ENCODE data around the gene BCAS3. TPM values are rescaled to one million over a fixed set of nuclear protein-coding genes. Genes with fewer than 3 reads are reported as not detected.
"Not testable (repeated sequence)": the region's sequence is repeated elsewhere in the genome, so short reads cannot be mapped to it uniquely, and the experiment has no call there.

The BCAS3 gene
- total RNA-seq, result 19.0 and 21.6 TPM in 2 replicates

- intact Hi-C loops (cut with micrococcal nuclease), result loop anchor here (1.0 to 10.0 kb wide), 12 partner anchors 39 to 1975 kb away; partner anchors contain the start of genes APPBP2, BRIP1, CLTC and GDPD1
Observed at GRCh38 chr17:60677308-60678117, at the start of gene BCAS3. Gene BCAS3, plus strand, starts transcription at chr17:60677851.

- intact Hi-C loops (cut with micrococcal nuclease), result no loop called here
Observed at GRCh38 chr17:60628252-60628889, 49.3 kb upstream of the BCAS3 start.

- intact Hi-C loops (cut with micrococcal nuclease), result no loop called here
Observed at GRCh38 chr17:60629120-60629519, 48.5 kb upstream of the BCAS3 start.

DNA sequence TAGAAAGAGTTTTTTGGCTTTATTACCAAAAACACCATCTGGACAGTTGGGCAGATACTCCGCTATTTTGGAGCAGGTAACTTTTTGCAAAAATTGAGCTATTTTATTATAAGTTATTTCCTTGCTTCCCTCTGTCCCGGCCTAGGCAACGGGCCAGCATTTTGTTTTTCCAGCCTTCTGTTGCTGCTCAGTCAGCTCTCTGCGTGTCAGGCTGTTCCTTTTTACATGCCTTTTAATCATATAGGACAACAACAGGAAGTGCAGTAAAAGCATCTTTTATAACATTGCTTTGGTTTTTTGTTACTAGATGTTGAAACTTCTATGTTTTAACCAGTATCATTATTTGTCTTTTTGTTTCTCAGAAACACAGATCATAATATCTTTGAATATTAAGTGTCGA, 47.3 kb upstream of the BCAS3 start:
- intact Hi-C loops (cut with micrococcal nuclease), result loop anchor here (10.0 kb wide), 2 partner anchors 396 to 486 kb away; partner anchors contain the start of gene CA4

DNA sequence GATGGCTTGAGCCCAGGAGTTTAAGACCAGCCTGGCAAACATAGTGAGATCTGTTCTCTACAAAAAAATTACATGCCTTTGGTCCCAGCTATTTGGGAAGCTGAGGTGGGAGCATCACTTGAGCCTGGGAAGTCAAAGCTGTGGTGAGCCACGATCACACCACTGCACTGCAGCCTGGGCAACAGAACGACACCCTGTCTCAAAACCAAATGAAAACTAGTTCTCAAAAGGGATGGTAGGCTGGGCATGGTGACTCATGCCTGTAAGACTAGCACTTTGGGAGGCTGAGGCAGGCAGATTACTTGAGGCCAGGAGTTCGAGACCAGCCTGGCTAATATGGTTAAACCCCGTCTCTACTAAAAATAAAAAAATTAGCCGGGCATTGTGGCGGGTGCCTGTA, 46.5 kb upstream of the BCAS3 start:
- intact Hi-C loops (cut with micrococcal nuclease), result loop anchor here (10.0 kb wide), 2 partner anchors 396 to 486 kb away; partner anchors contain the start of gene CA4

DNA sequence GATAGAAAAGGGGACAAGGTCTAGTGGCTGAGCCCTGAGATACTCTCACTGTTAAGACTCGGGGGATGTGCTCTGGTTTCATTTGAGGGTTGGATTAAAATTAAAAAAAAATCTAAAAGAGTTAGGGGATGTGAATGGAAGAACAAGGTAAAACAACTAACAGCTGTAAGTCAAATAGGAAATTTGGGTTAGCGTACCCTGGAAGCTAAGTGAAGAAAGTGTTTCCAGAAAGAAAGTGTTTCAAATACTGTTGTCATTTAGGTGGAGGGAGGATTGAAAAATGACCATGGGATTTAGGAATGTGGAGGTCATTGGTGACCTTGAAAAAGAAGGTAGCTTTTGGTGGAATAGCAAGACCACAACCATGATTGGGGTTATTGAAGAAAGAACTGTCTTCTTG, 40.0 kb upstream of the BCAS3 start:
- intact Hi-C loops (cut with micrococcal nuclease), result loop anchor here (1.0 to 10.0 kb wide), 9 partner anchors 36 to 493 kb away; partner anchors contain the start of genes APPBP2, BCAS3 and CA4

DNA sequence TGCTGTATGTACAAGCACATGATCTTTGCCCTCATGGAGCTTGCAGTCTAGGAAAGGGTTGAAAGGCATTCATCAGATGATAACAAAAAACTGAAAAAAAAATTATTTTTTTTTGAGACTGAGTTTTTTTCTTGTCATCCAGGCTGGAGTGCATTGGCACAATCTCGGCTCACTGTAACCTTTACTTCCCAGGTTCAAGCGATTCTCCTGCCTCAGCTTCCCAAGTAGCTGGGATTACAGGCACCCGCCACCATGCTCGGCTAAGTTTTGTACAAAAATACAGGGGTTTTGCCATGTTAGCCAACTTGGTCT, 38.7 kb upstream of the BCAS3 start:
- intact Hi-C loops (cut with micrococcal nuclease), result loop anchor here (2.0 to 10.0 kb wide), 5 partner anchors 38 to 494 kb away; partner anchors contain the start of genes BCAS3 and CA4

DNA sequence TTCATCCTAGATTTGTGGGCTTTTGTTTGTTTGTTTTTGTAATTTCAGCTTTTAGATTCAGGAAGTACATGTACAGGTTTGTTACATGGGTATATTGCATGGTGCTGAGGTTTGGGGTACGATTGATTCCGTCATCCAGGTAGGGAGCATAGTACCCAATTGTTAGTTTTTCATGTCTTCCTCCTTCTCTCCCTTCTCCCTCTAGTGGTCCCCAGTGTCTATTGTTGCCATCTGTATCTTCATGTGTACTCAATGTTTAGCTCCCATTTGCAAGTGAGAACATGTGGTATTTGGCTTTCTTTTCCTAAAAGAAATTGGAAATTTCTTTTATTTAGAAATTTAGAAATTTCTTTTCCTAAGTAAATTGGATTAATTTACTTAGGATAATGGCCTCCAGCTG, 37.1 kb upstream of the BCAS3 start:
- intact Hi-C loops (cut with micrococcal nuclease), result no loop called here

- intact Hi-C loops (cut with micrococcal nuclease), result no loop called here
Observed at GRCh38 chr17:60641126-60641525, 36.5 kb upstream of the BCAS3 start.

GRCh38 chr17:60641810-60642220, 35.8 kb upstream of the BCAS3 start:
- intact Hi-C loops (cut with micrococcal nuclease), result no loop called here

DNA sequence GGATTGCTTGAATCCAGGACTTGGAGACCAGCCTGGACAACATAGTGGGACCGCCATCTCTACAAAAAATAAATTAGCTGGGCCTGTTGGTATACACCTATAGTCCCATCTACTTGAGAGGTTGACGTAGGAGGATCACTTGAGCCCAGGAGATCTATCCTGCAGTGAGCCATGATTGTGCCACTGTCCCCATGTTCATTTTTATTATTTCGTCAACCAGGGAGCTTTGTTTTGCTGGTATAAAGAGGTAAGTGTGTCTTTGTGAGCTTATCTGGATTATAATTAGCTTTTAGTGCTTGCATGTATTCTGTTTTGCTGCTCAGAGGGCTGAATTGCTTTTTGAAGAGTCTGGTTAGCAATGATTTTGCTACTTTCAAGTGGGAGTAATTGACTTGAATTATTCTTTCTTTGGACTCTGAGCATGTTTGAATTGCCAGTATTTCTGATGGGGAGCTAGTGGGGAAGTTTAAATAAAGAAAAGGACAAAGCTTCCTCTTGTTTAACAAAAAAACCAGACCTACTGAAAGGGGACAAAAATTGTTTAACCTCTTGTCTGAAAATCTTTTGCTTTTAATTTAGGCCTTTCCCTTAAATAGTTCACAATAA, 31.6 kb upstream of the BCAS3 start:
- intact Hi-C loops (cut with micrococcal nuclease), result no loop called here

GRCh38 chr17:60646701-60647100, 30.9 kb upstream of the BCAS3 start:
- intact Hi-C loops (cut with micrococcal nuclease), result no loop called here

GRCh38 chr17:60647705-60648104, 29.9 kb upstream of the BCAS3 start:
- intact Hi-C loops (cut with micrococcal nuclease), result no loop called here

DNA sequence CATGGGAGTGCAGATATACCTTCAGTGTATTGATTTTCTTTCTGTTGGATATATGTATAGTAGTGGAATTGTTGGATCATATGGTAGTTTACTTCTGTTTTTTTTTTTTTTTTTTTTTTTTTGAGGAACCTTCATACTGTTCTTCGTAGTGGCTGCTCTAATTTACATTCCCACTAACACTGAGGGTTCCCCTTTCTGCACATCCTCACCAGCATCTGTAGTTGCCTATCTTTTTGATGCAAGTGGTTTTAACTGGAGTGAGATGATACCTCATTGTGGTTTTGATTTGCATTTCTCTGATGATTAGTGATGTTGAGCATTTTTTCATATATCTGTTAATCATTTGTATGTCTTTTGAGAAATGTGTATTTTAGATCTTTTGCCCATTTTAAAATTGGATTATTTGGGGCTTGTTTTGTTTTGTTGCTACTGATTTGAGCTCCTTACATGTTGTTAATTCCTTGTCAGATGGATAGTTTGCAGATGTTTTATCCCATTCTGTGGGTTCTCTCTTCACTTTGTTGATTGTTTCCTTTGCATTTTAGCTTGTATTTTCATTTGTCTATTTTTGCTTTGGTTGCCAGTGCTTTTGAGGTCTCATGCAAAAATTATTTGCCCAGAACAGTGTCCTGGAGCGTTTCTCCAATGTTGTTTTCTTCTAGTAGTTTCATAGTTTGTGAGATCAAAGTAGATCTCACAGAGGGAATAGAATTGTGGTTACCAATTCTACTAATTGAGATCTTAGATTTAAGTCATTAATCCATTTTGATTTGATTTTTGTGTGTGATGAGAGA, 25.0 kb upstream of the BCAS3 start:
- intact Hi-C loops (cut with micrococcal nuclease), result no loop called here

- intact Hi-C loops (cut with micrococcal nuclease), result no loop called here
Observed at GRCh38 chr17:60653569-60653968, 24.1 kb upstream of the BCAS3 start.

- intact Hi-C loops (cut with micrococcal nuclease), result no loop called here
Observed at GRCh38 chr17:60656499-60656898, 21.2 kb upstream of the BCAS3 start.

DNA sequence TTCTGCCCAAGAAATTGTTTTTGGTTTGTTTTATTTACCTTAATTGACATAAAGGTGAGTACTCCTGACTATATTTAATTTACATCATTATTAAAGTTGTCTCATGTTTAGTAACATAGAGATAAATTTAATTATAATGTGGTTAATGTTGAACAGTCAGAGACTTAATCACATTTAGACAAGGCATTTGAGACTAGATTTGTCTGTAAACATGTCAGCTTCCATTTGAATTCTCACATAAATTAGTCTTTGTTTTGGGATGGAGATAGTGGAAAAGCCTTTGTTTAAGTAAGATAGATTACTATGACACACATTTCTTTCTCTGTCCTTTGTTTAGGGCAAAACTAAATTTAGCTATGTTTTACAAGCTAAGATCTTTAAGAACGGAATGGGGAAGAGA, 18.5 kb upstream of the BCAS3 start:
- intact Hi-C loops (cut with micrococcal nuclease), result no loop called here

GRCh38 chr17:60661489-60661888, 16.2 kb upstream of the BCAS3 start:
- intact Hi-C loops (cut with micrococcal nuclease), result no loop called here

GRCh38 chr17:60664022-60664421, 13.6 kb upstream of the BCAS3 start:
- intact Hi-C loops (cut with micrococcal nuclease), result no loop called here

GRCh38 chr17:60665602-60666001, 12.0 kb upstream of the BCAS3 start:
- intact Hi-C loops (cut with micrococcal nuclease), result no loop called here

GRCh38 chr17:60668741-60669140, 8.9 kb upstream of the BCAS3 start:
- intact Hi-C loops (cut with micrococcal nuclease), result not testable (repeated sequence)

Measured in T-helper 1 cell treated with Interleukin-12 subunit alpha and Interleukin-12 subunit beta and Interleukin-4 antibody, amounts not matched to agents 30 ng/mL and 1 ng/mL, for 36 hours (primary cell).